SK-N-SH (cell line): ENCODE measurements around the gene SLC24A4.

ENCODE experiments used
- CTCF ChIP-seq: fragments of 200-600 bp; sonication (generic); IDR thresholded peaks from 2 replicates; pipeline ENCODE4 v1.6.1; 2017; ENCODE audit warnings: antibody characterized with exemption, mild to moderate bottlenecking, moderate library complexity
- POLR2AphosphoS5 ChIP-seq: IDR thresholded peaks from 2 replicates; pipeline ENCODE4 v1.6.1; 2012; ENCODE audit warnings: low read depth, low read length
- RAD21 ChIP-seq: IDR thresholded peaks from 2 replicates; pipeline ENCODE4 v1.6.1; 2012; ENCODE audit warnings: mild to moderate bottlenecking, low read length
- RCOR1 ChIP-seq: fragments of 150-350 bp; IDR thresholded peaks from 2 replicates; pipeline ENCODE4 v1.6.1; 2017; ENCODE audit warnings: antibody characterized with exemption, low read length
- TCF12 ChIP-seq: IDR thresholded peaks from 2 replicates; pipeline ENCODE4 v1.4.0; 2012

- TF ChIP-seq RCOR1 = no peak
- no peak for TF ChIP-seq CTCF
- TF ChIP-seq RAD21 = no peak
- no peak for TF ChIP-seq POLR2AphosphoS5
- TF ChIP-seq TCF12 = no peak
Observed at GRCh38 chr14:92325835-92326234, 2.9 kb downstream of the SLC24A4 start.
